Fibroblast of pulmonary artery (primary cell): ENCODE results near the gene CFAP251.

ENCODE experiments used
- DNase-seq: peaks from one replicate; pipeline ENCODE4 v3.0.0-alpha.2; 2010; ENCODE audit warnings: low read depth
- H3K4me3 ChIP-seq: replicated peaks from 2 replicates; pipeline ENCODE4 v1.5.1; 2011; ENCODE audit warnings: low read depth, mild to moderate bottlenecking, control low read depth, low read length, moderate library complexity
- TF ChIP-seq, protein P1 (sequence below): IDR thresholded peaks from 2 replicates; pipeline ENCODE4 v1.5.1; 2011; ENCODE audit warnings: mild to moderate bottlenecking, control low read depth, low read length, inconsistent platforms; ENCODE audit errors: missing control alignments

Gene CFAP251

DNA sequence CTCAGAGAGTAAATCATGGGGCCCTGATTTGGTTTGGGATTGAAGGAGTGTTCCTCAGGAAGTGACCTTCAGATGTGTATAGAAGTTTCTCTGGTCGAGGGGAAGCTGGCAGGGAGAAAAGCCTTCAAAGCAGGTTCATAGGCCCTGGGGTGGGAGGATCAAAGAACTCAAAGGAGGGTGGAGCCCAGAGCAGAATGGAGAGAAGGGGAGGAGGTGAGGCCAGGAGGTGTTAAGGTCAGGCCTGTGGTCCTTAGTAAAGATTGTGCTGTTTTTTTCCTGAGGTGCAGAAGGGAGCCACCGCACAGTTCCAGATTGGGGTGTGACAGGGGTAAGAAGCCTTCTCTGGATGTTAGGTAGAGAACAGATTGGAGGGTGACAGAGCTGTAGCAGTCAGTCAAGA lies 9.7 kb upstream of the CFAP251 start:
- TF ChIP-seq, protein P1, sequence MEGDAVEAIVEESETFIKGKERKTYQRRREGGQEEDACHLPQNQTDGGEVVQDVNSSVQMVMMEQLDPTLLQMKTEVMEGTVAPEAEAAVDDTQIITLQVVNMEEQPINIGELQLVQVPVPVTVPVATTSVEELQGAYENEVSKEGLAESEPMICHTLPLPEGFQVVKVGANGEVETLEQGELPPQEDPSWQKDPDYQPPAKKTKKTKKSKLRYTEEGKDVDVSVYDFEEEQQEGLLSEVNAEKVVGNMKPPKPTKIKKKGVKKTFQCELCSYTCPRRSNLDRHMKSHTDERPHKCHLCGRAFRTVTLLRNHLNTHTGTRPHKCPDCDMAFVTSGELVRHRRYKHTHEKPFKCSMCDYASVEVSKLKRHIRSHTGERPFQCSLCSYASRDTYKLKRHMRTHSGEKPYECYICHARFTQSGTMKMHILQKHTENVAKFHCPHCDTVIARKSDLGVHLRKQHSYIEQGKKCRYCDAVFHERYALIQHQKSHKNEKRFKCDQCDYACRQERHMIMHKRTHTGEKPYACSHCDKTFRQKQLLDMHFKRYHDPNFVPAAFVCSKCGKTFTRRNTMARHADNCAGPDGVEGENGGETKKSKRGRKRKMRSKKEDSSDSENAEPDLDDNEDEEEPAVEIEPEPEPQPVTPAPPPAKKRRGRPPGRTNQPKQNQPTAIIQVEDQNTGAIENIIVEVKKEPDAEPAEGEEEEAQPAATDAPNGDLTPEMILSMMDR = no peak
- DNase-seq = no peak
- H3K4me3 ChIP-seq = no peak overlapping the region

DNA sequence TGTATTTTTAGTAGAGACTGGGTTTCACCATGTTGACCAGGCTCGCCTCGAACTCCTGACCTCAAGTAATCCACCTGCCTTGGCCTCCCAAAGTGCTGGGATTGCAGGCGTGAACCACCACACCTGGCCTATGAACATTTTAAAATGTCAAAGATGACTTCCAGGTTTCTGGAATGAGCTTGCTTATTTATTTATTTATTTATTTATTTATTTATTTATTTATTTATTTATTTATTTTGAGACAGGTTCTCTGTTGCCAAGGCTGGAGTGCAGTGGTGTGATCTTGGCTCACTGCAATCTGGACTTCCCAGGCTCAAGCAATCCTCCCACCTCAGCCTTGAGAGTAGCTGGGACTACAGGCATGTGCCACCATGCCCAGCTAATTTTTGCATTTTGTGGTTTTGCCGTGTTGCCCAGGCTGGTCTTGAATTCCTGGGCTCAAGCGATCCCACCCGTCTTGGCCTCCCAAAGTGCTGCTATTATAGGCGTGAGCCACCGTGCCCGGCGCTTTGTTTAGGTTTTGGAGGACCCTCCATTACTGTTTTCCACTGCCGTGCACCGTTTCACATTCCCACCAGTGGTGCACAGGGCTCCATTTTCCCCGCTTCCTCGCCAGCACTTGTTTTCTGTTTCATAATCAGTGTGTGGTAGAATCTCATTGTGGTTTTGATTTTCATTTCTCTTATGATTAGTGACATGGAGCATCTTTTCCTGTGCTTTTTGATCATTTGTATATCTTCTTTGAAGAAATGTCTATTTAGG lies 6.4 kb upstream of the CFAP251 start:
- TF ChIP-seq, protein P1 = no peak

DNA sequence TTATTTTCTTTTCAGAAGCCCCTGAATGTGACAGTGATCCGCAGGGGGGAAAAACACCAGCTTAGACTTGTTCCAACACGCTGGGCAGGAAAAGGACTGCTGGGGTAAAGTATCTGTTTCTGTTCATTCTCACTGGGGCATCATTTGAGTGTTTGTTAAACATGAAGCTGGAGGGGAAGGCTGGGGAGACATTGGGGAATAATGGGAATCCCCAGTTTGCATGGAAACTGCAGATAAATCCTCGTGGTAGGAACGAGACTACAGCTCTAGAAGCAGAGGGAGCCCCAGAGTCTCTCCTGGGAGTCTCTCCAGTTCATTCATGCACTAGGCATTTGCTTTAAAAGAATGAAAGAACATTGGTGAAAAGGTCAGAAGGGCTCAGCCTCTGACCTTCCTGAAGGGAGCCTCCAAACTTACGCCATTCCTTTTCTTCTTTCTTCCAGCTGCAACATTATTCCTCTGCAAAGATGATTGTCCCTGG lies 2.5 kb upstream of the CFAP251 start:
- TF ChIP-seq, protein P1 = no peak
- DNase-seq = peak; percentile 29
- no peak overlapping the region for H3K4me3 ChIP-seq

More for the DNA sequence above, 6.4 kb upstream of the CFAP251 start:
- H3K4me3 ChIP-seq = no peak overlapping the region
- no peak for DNase-seq

DNA sequence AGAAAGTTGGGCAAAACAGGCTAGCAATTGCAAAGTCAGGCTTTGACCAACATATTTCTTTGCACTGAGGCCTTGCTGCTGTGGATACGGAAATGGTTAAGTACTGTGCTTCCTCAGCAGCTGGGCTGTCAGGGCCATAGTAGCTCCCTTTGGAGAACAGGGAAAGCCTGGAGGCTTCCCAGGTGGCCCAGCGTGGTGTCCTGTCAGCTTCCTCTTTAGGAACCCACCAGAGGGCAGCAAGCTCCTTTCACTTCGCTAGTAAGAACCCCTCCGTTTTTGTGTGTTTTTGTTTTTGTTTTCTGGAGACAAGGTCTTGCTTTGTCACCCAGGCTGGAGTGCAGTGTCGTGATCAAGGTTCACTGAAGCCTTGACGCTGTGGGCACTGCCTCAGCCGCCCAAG lies 1.7 kb upstream of the CFAP251 start:
- TF ChIP-seq, protein P1 = peak; percentile 50
- peak; percentile 68 for DNase-seq
- no peak overlapping the region for H3K4me3 ChIP-seq

DNA sequence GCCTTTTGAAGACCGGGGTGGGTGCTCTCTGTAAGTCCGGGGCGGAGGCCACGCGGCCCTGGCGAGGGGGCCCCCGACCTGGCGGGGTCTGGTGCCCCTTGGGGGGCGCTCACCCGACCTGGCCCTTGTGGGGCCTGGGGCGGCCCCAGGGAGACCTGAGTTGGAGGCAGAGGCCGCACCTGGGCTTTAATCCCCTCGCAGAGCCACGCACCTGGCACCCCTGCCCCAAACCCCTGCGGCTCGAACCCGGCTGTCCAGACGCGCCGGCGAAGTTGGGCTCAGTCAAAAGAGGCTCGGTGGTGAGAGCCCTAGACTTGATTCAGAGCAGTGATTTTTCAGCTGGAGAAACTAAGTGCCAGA lies 267 bp downstream of the CFAP251 start:
- TF ChIP-seq, protein P1 = no peak
- DNase-seq = no peak
- no peak overlapping the region for H3K4me3 ChIP-seq

DNA sequence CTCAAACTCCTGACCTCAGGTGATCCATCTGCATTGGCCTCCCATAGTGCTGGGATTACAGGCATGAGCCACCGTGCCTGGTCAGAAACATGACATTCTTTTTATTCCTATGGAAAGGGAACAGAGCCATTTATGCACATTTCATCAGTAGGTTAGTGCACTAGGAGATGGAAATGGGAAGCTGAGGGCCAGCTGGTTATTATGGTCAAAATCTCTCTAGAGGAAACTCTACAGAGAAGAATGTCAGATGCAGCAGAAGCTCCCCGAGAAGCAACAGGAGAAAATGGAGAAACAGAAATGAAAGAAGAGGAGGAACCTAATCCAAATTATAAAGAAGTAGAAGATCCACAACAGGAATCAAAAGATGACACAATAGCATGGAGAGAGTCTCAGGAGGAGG lies 2.7 kb downstream of the CFAP251 start:
- TF ChIP-seq, protein P1 = no peak
- no peak overlapping the region for H3K4me3 ChIP-seq
- DNase-seq = no peak

DNA sequence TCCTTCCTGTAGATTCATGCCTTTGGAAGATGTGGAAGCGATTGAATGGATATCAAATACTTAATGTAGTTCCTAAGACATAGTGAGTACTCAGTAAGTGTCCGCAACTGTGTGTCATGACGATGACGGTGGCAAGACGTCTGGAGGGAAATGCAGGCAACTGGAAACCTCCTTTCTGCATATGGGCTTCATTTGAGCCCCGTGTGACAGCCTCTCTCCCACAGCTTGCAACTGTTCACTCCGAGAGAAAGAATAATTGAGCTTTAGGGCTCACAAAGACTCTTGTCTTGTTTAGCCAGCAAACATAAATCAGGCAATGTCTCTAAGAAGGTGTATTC lies 6.9 kb downstream of the CFAP251 start:
- H3K4me3 ChIP-seq = no peak overlapping the region
- DNase-seq = peak; percentile 59
- TF ChIP-seq, protein P1 = no peak
